HG02678 (cell line): ENCODE measurements around the gene HUNK.

ENCODE experiments used
- ATAC-seq: cut with Tn5 transposase; IDR thresholded peaks from one replicate; pipeline ENCODE4 v1.9.1; 2021; ENCODE audit warnings: mild to moderate bottlenecking, moderate library complexity; ENCODE audit not compliant: unreplicated experiment

HUNK gene

GRCh38 chr21:31895077-31895835, 22.4 kb downstream of the HUNK start:
- no peak for ATAC-seq

- ATAC-seq = no peak
These were observed 23.2 kb downstream of the HUNK start for GRCh38 chr21:31896019-31896418.

GRCh38 chr21:31897311-31897710, 24.5 kb downstream of the HUNK start:
- no peak for ATAC-seq

GRCh38 chr21:31898933-31899630, 26.3 kb downstream of the HUNK start:
- ATAC-seq = no peak

- ATAC-seq = no peak
These were observed 27.5 kb downstream of the HUNK start for GRCh38 chr21:31900121-31900895.

- ATAC-seq = no peak
These were observed 28.5 kb downstream of the HUNK start for GRCh38 chr21:31901315-31901714.

- no peak for ATAC-seq
These were observed 29.6 kb downstream of the HUNK start for GRCh38 chr21:31902438-31902837.

GRCh38 chr21:31903896-31904295, 31.1 kb downstream of the HUNK start:
- no peak for ATAC-seq

GRCh38 chr21:31905503-31906451, 33.0 kb downstream of the HUNK start:
- no peak for ATAC-seq

GRCh38 chr21:31908106-31909031, 35.5 kb downstream of the HUNK start:
- no peak for ATAC-seq

GRCh38 chr21:31909153-31910073, 36.6 kb downstream of the HUNK start:
- ATAC-seq = no peak

- no peak for ATAC-seq
These were observed 37.3 kb downstream of the HUNK start for GRCh38 chr21:31910074-31910470.

GRCh38 chr21:31911138-31911907, 38.5 kb downstream of the HUNK start:
- no peak for ATAC-seq

- ATAC-seq = no peak
These were observed 39.7 kb downstream of the HUNK start for GRCh38 chr21:31912501-31912900.

- ATAC-seq = no peak
These were observed 40.4 kb downstream of the HUNK start for GRCh38 chr21:31913182-31913608.

GRCh38 chr21:31914472-31914871, 41.7 kb downstream of the HUNK start:
- no peak for ATAC-seq

GRCh38 chr21:31915566-31915965, 42.7 kb downstream of the HUNK start:
- no peak for ATAC-seq

- no peak for ATAC-seq
These were observed 44.3 kb downstream of the HUNK start for GRCh38 chr21:31917108-31917507.
